H1 (cell line): ENCODE results near the gene PRKN. TPM values are rescaled to one million over a fixed set of nuclear protein-coding genes. Genes with fewer than 3 reads are reported as not detected.

ENCODE experiments used
- HDAC2 ChIP-seq, 2 experiments: fragments of 300-600 bp in 1 of 2; sonication (generic) in 1 of 2; IDR thresholded peaks; 2 replicates each; pipeline ENCODE4 v1.6.1; 2011 to 2012; ENCODE audit warnings: low read depth in 2 of 2, low read length in 2 of 2, mild to moderate bottlenecking in 2 of 2, moderate library complexity in 2 of 2, borderline replicate concordance in 1 of 2, inconsistent platforms in 1 of 2
- POLR2AphosphoS5 ChIP-seq: IDR thresholded peaks from 2 replicates; pipeline ENCODE4 v1.6.1; 2011; ENCODE audit warnings: low read depth, low read length
- TEAD4 ChIP-seq: IDR thresholded peaks from 2 replicates; pipeline ENCODE4 v1.6.1; 2012; ENCODE audit warnings: low read depth, low read length, inconsistent platforms, mixed read lengths
- ZNF274 ChIP-seq: IDR thresholded peaks from 2 replicates; pipeline ENCODE4 v1.7.0; 2012; ENCODE audit warnings: low read length, borderline replicate concordance; ENCODE audit errors: extremely low read depth
- polyA plus RNA-seq, 7 experiments: library from polyadenylated mRNA; depleted of rRNA in 3 of 7; stranded (reverse) in 5 of 7; unstranded in 2 of 7; fragments of >200 nt in 5 of 7; fragments of 200-250 nt in 2 of 7; gene quantifications; 1 replicate in 5 of 7; 2 replicates in 1 of 7; 4 replicates in 1 of 7; pipeline versions ENCODE4 v1.2.1 to v1.2.3, GENCODE V29; 2011 to 2013; ENCODE audit warnings: missing spikeins in 2 of 7, mixed read lengths in 2 of 7
- total RNA-seq: library from RNA; stranded (reverse); fragmentation: NEBNext Ultra II Directional; extraction: Animal tissue kit (Norgen Biotek cat#: 25700); gene quantifications from 2 replicates; pipeline ENCODE4 v1.2.1, GENCODE V29; 2021
- TF ChIP-seq, protein P1 (sequence below): IDR thresholded peaks from 2 replicates; pipeline ENCODE4 v1.6.1; 2011; ENCODE audit warnings: low read depth, mild to moderate bottlenecking, low read length; ENCODE audit not compliant: insufficient read depth
- TF ChIP-seq, protein P2 (sequence below): IDR thresholded peaks from 2 replicates; pipeline ENCODE4 v1.6.1; 2012; ENCODE audit warnings: inconsistent platforms

The PRKN gene
- total and polyA plus RNA-seq, 2 of the 8 experiments (the other 6 are each of a cell fraction or from before 2014, with no cell fraction given) = 0.13 to 0.29 TPM

DNA sequence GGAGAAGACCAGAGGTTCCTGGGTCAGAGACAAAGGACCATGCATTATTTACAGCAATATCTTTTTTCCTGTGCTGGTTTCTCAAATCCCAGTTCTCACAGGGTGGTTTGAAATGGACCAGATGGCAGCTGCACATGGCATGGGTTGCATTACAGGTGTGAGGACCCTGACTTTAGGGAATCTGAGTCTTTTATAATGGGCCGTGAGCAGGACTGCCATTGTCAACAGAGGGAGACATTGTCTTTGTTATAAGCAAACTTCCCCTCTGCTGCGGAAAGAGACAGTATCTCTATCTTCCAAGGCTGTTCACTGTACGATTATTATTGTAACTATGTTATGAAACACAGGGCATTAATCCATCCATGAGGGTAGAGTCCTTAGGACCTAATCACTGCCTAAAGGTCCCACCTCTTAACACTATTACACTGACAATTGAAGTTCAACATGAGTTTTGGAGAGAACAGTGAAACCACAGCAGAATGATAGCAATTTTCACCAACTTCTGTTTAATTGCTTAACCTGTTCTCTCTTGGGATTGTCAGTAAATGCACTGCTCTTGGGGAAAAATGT is 1297.6 kb downstream of the PRKN start (continued):
- no peak for TF ChIP-seq TEAD4
- TF ChIP-seq POLR2AphosphoS5 = no peak
- TF ChIP-seq ZNF274 = no peak
- TF ChIP-seq, protein P1, sequence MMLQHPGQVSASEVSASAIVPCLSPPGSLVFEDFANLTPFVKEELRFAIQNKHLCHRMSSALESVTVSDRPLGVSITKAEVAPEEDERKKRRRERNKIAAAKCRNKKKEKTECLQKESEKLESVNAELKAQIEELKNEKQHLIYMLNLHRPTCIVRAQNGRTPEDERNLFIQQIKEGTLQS = no peak
- TF ChIP-seq, protein P2, sequence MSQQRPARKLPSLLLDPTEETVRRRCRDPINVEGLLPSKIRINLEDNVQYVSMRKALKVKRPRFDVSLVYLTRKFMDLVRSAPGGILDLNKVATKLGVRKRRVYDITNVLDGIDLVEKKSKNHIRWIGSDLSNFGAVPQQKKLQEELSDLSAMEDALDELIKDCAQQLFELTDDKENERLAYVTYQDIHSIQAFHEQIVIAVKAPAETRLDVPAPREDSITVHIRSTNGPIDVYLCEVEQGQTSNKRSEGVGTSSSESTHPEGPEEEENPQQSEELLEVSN = peak; percentile 42; the same call in 1 of the 2 replicates
- TF ChIP-seq HDAC2 (IDR thresholded peaks at IDR 0.05; ENCODE audit: borderline replicate concordance in 1 of 2, low read depth in 2 of 2, low read length in 2 of 2) = no peak
